GM23248 (cell line): Measurements from ENCODE around the gene VEZT. TPM values are rescaled to one million over a fixed set of nuclear protein-coding genes. Genes with fewer than 3 reads are reported as not detected.
"Not testable (repeated sequence)": the region's sequence is repeated elsewhere in the genome, so short reads cannot be mapped to it uniquely, and the experiment has no call there.

Source experiments
- DNase-seq: peaks from one replicate; pipeline ENCODE4 v3.0.0-alpha.2; 2015
- H2AFZ ChIP-seq: fragments of 200-600 bp; sonication (generic); 2 replicates; pipeline ENCODE4 v1.6.1; 2016; ENCODE audit warnings: antibody characterized with exemption
- H3F3A ChIP-seq: fragments of 200-600 bp; sonication (generic); 2 replicates; pipeline ENCODE4 v1.6.1; 2016; ENCODE audit warnings: mild to moderate bottlenecking, antibody characterized with exemption, mixed run types; ENCODE audit not compliant: insufficient read depth
- H3K27ac ChIP-seq: fragments of 200-600 bp; sonication (generic); 2 replicates; pipeline ENCODE4 v1.5.1; 2016; ENCODE audit warnings: mild to moderate bottlenecking
- H3K27me3 ChIP-seq: fragments of 200-600 bp; sonication (generic); replicated peaks from 2 replicates; pipeline ENCODE4 v1.6.1; 2016; ENCODE audit warnings: mild to moderate bottlenecking; ENCODE audit not compliant: insufficient read depth
- H3K36me3 ChIP-seq: fragments of 200-600 bp; sonication (generic); 2 replicates; pipeline ENCODE4 v1.6.1; 2016; ENCODE audit warnings: low read depth, mild to moderate bottlenecking
- H3K4me1 ChIP-seq: fragments of 200-600 bp; sonication (generic); 2 replicates; pipeline ENCODE4 v1.6.1; 2016; ENCODE audit warnings: mild to moderate bottlenecking; ENCODE audit not compliant: insufficient read depth
- H3K4me2 ChIP-seq: fragments of 200-600 bp; sonication (generic); one replicate; pipeline ENCODE4 v1.6.1; 2016; ENCODE audit warnings: mild to moderate bottlenecking; ENCODE audit not compliant: unreplicated experiment
- H3K4me3 ChIP-seq: fragments of 200-600 bp; sonication (generic); 2 replicates; pipeline ENCODE4 v1.5.1; 2016; ENCODE audit warnings: mild to moderate bottlenecking
- H3K79me2 ChIP-seq: fragments of 200-600 bp; sonication (generic); 2 replicates; pipeline ENCODE4 v1.6.1; 2016; ENCODE audit warnings: mild to moderate bottlenecking; ENCODE audit not compliant: insufficient read depth
- H3K9ac ChIP-seq: fragments of 200-600 bp; sonication (generic); 2 replicates; pipeline ENCODE4 v1.6.1; 2016; ENCODE audit warnings: mild to moderate bottlenecking
- H3K9me2 ChIP-seq: fragments of 200-600 bp; sonication (generic); 2 replicates; pipeline ENCODE4 v1.6.1; 2016; ENCODE audit warnings: mixed run types, mild to moderate bottlenecking, moderate library complexity; ENCODE audit not compliant: insufficient read depth
- H3K9me3 ChIP-seq: fragments of 200-600 bp; sonication (generic); one replicate; pipeline ENCODE4 v1.6.1; 2017; ENCODE audit warnings: low read depth
- H4K20me1 ChIP-seq: fragments of 200-600 bp; sonication (generic); 2 replicates; pipeline ENCODE4 v1.6.0; 2016; ENCODE audit not compliant: insufficient read depth
- EZH2 ChIP-seq: fragments of 200-600 bp; sonication (generic); IDR thresholded peaks from 2 replicates; pipeline ENCODE4 v1.6.1; 2018; ENCODE audit warnings: antibody characterized with exemption, mild to moderate bottlenecking; ENCODE audit not compliant: insufficient read depth, poor library complexity, severe bottlenecking
- EZH2phosphoT487 ChIP-seq: fragments of 200-600 bp; sonication (generic); IDR thresholded peaks from 2 replicates; pipeline ENCODE4 v1.6.1; 2018; ENCODE audit warnings: antibody characterized with exemption, moderate library complexity, mild to moderate bottlenecking, low read depth; ENCODE audit not compliant: insufficient read depth
- WGBS, 2 experiments: methylation state at CpG; one replicate each; pipeline ENCODE4 v1.1.6; 2015 to 2017; ENCODE audit warnings: low lambda C conversion rate in 2 of 2, low coverage in 1 of 2; ENCODE audit errors: missing lambda C conversion rate in 2 of 2; 5-methylcytosine and 5-hydroxymethylcytosine counted together
- in situ Hi-C: fragments of 300-500 bp; cut with MboI; formaldehyde crosslinking; loops from 2 replicates; pipeline ENCODE4 v1.15.0; 2020
- polyA plus RNA-seq: library from polyadenylated mRNA; unstranded; fragments of >200 nt; fragmentation: Nextera tagmentation; extraction: Ambion mirVana; gene quantifications from 2 replicates; pipeline ENCODE4 v1.2.1, GENCODE V29; 2016
- total RNA-seq: library from RNA; depleted of rRNA; stranded (reverse); fragments of >200 nt; shearing (Covaris generic); gene quantifications from 2 replicates; pipeline ENCODE4 v1.2.3, GENCODE V29; 2014

VEZT gene
- total and polyA plus RNA-seq, 2 experiments from 2014 or later = 36.9 to 40.2 TPM

GRCh38 chr12:95191060-95191696 is 26.4 kb upstream of the VEZT start:
- no peak overlapping the region for H2AFZ ChIP-seq
- in situ Hi-C loops = no loop called here
- H3K9me3 ChIP-seq = no peaks in the 10 kb centered on the region
- no peak overlapping the region for H3K4me3 ChIP-seq
- no peak overlapping the region for H3K27ac ChIP-seq
- H3K36me3 ChIP-seq = no peaks in the 10 kb centered on the region
- no peaks in the 10 kb centered on the region for H4K20me1 ChIP-seq
- H3K79me2 ChIP-seq = peaks cover 11% of the 10 kb centered on the region; the same call in 1 of the 2 replicates
- no peak overlapping the region for H3K9ac ChIP-seq
- H3K9me2 ChIP-seq = no peaks in the 10 kb centered on the region
- H3K4me1 ChIP-seq = no peaks in the 10 kb centered on the region
- TF ChIP-seq EZH2 = no peak
- no peak for TF ChIP-seq EZH2phosphoT487
- H3K27me3 ChIP-seq = no peaks in the 10 kb centered on the region
- H3K4me2 ChIP-seq = no peak overlapping the region
- no peaks in the 10 kb centered on the region for H3F3A ChIP-seq
- DNase-seq = no peak
- WGBS, 2 experiments = 93 to 96% methylated on average over 1 of the region's 1 CpG

GRCh38 chr12:95192271-95192670 is 25.3 kb upstream of the VEZT start:
- Histone ChIP-seq H3K9me2 (no peaks in the 10 kb centered on the region), H3K4me3 (no peak overlapping the region), H3K9ac (no peak overlapping the region), H3K4me2 (no peak overlapping the region), H2AFZ (no peak overlapping the region), H4K20me1 (no peaks in the 10 kb centered on the region), H3K9me3 (no peaks in the 10 kb centered on the region), H3K27me3 (no peaks in the 10 kb centered on the region), H3K36me3 (no peaks in the 10 kb centered on the region), H3K27ac (no peak overlapping the region), H3K4me1 (no peaks in the 10 kb centered on the region), H3K79me2 (peaks cover 21% of the 10 kb centered on the region; the same call in 1 of the 2 replicates), H3F3A (no peaks in the 10 kb centered on the region)
- in situ Hi-C loops = no loop called here
- DNase-seq = no peak
- no peak for TF ChIP-seq EZH2phosphoT487
- TF ChIP-seq EZH2 = no peak

DNA sequence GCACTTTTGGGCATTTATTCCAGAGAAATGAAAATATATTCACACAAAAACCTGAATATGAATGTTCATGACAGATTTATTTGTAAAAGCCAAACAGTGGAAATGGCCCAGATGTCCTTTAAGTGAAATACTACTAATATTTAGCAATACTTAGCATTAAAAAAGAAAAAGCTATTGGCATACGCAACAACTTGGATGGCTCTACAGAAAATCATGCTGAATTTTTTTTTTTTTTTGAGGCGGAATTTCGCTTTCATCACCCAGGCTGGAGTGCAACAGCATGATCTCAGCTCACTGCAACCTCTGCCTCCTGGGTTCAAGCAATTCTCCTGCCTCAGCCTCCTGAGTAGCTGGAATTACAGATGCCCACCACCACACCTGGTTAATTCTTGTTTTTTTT is 24.5 kb upstream of the VEZT start:
- H3K9me3 ChIP-seq = no peaks in the 10 kb centered on the region
- 77 to 87% methylated on average over 3 of the region's 3 CpGs for WGBS, 2 experiments
- no peaks in the 10 kb centered on the region for H3K36me3 ChIP-seq
- no peak overlapping the region for H3K4me3 ChIP-seq
- in situ Hi-C loops = no loop called here
- no peaks in the 10 kb centered on the region for H3K4me1 ChIP-seq
- H4K20me1 ChIP-seq = no peaks in the 10 kb centered on the region
- H2AFZ ChIP-seq = no peak overlapping the region
- no peak overlapping the region for H3K9ac ChIP-seq
- no peak for TF ChIP-seq EZH2phosphoT487
- no peak for TF ChIP-seq EZH2
- H3K9me2 ChIP-seq = no peaks in the 10 kb centered on the region
- no peaks in the 10 kb centered on the region for H3K27me3 ChIP-seq
- H3K79me2 ChIP-seq = peaks cover 25% of the 10 kb centered on the region; the same call in 1 of the 2 replicates
- no peak overlapping the region for H3K27ac ChIP-seq
- H3K4me2 ChIP-seq = no peak overlapping the region
- no peaks in the 10 kb centered on the region for H3F3A ChIP-seq
- no peak for DNase-seq

- Histone ChIP-seq H4K20me1 (no peaks in the 10 kb centered on the region), H3K27me3 (no peaks in the 10 kb centered on the region), H3K4me3 (no peak overlapping the region), H3K9me2 (no peaks in the 10 kb centered on the region), H3K9ac (no peak overlapping the region), H2AFZ (no peak overlapping the region), H3K36me3 (no peaks in the 10 kb centered on the region), H3K4me1 (peaks cover 4% of the 10 kb centered on the region), H3K27ac (no peak overlapping the region), H3F3A (no peaks in the 10 kb centered on the region), H3K79me2 (peaks cover 45% of the 10 kb centered on the region), H3K4me2 (no peak overlapping the region), H3K9me3 (no peaks in the 10 kb centered on the region)
- no peak for DNase-seq
- WGBS, 2 experiments = 92 to 98% methylated on average over 3 of the region's 3 CpGs
- in situ Hi-C loops = no loop called here
- TF ChIP-seq EZH2phosphoT487 (no peak), EZH2 (no peak)
Measured at GRCh38 chr12:95195122-95195521, 22.5 kb upstream of the VEZT start.

DNA sequence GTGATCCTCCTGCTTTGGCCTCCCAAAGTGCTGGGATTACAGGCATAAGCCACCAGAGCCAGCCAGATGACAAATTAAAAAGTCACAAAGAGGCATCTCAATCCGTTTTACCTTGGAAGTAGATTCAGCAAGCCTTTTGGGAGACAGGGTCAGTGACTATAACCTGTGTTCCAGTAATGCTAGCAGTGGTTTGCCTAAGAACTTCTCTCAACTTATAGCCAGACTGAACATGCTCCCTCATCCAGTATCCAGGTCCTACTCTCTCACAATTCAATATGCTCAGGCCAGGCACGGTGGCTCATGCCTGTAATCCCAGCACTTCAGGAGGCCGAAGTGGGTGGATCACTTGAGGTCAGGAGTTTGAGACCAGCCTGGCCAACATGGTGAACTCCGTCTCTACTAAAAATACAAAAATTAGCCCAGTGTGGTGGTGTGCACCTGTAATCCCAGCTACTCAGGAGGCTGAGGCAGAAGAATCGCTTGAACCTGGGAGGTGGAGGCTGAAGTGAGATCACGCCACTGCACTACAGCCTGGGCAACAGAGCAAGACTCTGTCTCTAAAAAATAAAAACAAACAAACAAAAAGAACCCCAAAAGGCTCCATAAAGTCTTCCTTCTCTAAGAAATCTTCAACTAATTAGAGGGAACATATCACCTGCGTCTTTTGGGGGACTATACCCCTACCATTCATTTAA is 20.6 kb upstream of the VEZT start:
- H3K9ac ChIP-seq, H2AFZ ChIP-seq, H3K36me3 ChIP-seq, DNase-seq, H3K4me3 ChIP-seq, H3K27ac ChIP-seq, H3K9me2 ChIP-seq, H4K20me1 ChIP-seq, in situ Hi-C loops, H3K9me3 ChIP-seq, H3K4me2 ChIP-seq, H3K27me3 ChIP-seq: not testable (repeated sequence)
- 89 to 92% methylated on average over 7 of the region's 7 CpGs for WGBS, 2 experiments
- peaks cover 23% of the 10 kb centered on the region for H3K4me1 ChIP-seq
- peaks cover 57% of the 10 kb centered on the region for H3K79me2 ChIP-seq
- peaks cover 17% of the 10 kb centered on the region; the same call in 1 of the 2 replicates for H3F3A ChIP-seq
